Stimulated activated CD4-positive, alpha-beta T cell treated with anti-CD3 and anti-CD28 coated beads, Interleukin-12 subunit alpha, Interleukin-12 subunit beta, amount 100 ng/mL, for 48 hours (primary cell): ENCODE data around the gene RCCD1.
"Not testable (repeated sequence)": the region's sequence is repeated elsewhere in the genome, so short reads cannot be mapped to it uniquely, and the experiment has no call there.

Experiments
- DNase-seq, 3 donors: peaks; one replicate each; pipeline ENCODE4 v3.0.0-alpha.2; 2020; ENCODE audit warnings: low read depth in 2 of 3, low spot score in 1 of 3

Gene RCCD1

DNA sequence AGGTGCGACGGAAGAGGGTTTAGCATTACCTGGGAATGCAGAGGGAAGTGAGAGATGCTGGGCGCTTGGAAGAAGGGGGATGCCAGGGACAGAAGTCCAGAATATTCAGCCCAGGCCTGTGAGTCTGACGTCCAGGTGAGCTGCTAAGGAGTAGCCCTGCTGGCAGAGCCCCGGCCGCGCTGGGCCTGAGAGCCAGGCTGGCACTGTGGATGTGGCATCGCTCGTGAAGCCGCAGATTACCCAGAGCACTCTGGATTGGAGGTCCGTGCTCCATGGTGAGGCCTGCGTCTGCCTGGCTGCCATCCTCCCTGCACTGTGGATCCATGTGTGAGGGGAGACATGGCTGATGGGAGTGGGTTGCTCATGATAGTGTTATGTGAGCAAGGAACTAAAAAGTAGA lies 37.1 kb upstream of the RCCD1 start:
- DNase-seq, result no peak

DNA sequence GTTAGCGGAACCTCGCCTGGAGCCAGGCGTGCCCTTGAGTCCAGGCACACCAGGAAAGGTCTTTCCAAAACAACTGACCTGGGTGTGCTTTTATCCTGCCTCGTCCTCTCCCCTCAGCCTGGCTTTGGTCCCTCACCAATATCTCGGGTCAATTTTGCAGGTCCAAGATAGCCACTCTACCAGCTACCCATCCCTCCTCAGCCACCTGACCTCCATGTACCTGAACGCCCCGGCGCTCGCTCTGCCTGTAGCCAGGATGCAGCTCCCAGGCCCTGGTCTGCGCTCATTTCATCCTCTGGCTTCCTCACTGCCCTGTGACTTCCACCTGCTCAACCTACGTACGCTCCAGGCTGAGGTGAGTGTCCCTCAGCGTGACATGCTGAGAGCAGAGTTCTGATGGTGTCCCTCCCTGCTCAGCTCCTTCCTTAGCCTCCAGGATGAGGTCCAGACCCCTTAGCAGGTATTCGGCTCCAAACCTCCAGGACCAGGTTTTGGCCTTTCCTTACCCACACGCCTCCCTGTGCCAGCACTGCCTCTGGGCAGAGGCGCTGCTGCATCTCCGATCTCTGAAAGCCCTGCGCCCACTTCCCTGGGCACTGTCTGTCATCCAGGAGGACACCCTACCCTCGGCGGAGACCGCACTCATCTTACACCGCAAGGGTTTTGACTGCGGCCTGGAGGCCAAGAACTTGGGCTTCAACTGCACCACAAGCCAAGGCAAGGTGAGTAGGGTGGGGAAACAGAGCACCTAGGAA lies 36.5 kb upstream of the RCCD1 start:
- no peak for DNase-seq

DNA sequence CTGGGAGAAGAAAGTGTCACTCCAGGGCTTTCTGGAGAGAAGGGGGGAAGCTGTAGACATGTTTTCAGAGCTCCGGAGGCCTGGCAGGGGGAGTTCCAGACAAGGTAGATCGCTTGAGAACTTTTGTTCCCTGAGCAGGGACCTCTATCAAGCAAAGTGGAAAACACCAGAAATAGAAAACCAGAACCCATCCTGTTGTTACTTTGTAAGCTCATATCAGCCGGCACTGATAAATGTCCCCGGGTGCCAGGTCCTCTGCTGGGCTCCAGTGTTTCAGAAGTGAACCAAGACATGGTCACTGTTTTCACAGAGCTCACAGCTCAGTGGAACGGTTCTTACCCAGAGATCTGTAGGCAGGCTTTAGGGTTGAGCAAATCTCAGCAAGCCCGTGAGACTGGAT lies 35.8 kb upstream of the RCCD1 start:
- DNase-seq, result no peak

- DNase-seq, result no peak
These were observed 32.8 kb upstream of the RCCD1 start for GRCh38 chr15:90921887-90922286.

GRCh38 chr15:90922712-90923322 lies 31.9 kb upstream of the RCCD1 start:
- DNase-seq, result not testable (repeated sequence)

GRCh38 chr15:90924375-90924774 lies 30.3 kb upstream of the RCCD1 start:
- no peak for DNase-seq

GRCh38 chr15:90926766-90927165 lies 27.9 kb upstream of the RCCD1 start:
- DNase-seq, result not testable (repeated sequence)

GRCh38 chr15:90928106-90928505 lies 26.6 kb upstream of the RCCD1 start:
- DNase-seq, result not testable (repeated sequence)

GRCh38 chr15:90929246-90930019 lies 25.3 kb upstream of the RCCD1 start:
- no peak for DNase-seq

DNA sequence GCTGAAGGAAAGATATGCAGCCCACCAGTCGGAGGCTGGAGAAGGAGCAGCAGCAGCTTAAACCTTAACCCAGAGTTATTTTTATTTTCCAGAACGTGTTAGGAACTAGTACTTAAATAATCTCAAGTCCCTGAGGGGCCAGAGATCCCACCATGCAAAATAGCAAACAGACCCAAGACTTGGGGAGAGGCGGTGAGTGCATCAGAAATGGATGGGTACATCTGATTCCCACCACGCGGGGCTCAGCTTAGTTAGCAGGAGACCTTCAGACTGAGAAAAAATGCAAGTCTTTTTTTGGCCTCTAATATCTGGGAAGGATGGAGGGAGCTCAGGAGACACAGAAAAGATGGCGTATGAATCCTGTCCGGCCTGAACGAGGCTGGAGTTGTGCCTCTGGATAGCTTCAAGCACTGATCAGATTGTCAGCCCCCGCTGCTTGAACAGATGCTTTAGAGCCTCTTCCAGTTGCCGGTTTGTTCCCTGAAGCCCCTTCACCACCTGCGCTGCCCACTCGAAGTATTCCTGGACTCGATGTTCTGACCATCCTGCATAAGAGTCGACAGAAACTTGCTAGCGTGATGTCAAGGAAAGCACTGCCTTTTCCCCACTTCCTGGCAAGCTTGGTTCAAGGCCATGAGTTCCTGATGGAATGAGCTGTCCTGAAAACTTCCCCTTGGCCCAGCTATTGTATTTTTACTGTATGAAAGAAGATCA lies 23.7 kb upstream of the RCCD1 start:
- no peak for DNase-seq

DNA sequence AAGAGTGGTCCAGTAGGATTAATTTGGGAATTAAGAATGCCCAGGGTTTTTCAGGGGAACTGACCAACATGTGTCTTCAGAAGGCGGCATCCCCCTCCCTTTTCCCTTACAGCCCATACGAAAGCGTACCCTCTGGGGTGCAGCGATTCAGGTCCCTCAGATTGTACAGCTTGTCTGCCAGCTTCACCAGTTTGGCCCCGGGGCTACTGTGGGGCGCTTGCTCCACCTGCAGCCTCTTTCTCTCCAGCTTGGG lies 23.2 kb upstream of the RCCD1 start:
- DNase-seq, result no peak

DNA sequence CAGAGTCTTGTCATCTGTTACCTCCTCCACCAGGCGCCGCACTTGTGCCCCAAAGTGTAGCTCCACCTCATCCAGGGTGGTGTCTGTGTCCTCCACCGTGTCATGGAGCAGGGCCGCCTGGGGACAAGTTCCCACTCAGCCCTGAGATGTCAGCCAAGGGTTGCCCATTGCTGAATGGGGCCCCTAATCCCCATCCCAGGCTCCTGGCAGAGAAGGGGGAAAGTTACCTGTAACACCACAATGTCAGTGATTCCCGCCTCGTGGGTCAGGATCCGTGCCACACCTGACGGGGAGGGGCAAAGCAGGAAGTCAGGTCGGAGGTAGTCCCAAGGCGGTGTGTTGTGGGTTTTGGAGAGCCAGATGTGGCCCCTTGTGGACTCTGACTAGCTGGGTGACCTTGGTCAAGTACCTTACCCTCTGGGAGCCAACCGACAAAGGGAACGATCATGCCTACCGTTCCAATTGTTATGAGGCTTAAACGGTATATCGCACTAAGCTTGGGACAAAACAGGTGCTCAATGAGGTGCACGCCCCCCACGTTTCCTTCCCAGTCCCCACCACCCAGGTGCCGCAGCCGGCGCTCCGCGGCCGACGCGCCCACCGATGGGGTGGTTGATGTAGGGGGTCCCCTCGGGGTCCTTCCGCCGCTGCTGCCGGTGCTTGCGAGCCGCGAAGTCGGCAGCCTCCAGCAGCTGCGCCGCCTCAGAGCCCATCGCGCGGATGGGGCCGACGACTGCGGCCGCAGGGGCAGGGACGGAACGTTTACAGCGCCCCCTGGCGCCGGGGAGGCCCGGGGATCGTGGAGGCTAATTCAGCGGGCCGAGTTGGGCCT lies 22.6 kb upstream of the RCCD1 start, which contains the start of gene HDDC3:
HDDC3 (minus strand) TSS at position 722 of the 832 bp plus-strand sequence; CDS start at position 713, 9 bp downstream.
- peak; percentile 82 to 95 (median 90) for DNase-seq

DNA sequence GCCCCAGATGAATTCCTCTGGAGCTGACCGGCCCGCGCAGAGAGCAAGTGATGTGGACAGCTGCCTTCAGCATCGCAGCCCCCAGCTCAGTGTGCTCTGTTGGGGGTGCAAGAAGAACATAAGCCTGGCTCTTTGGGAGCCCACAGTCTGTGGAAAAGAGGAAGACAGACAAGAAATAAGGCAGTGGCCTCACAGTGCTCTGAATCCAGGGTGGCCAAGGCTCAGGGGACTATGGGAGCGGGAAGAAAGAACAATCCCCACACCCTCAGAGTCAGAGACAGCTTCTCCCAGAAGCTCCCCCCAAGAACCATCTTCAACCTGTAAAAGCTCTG lies 22.1 kb upstream of the RCCD1 start:
- no peak for DNase-seq

DNA sequence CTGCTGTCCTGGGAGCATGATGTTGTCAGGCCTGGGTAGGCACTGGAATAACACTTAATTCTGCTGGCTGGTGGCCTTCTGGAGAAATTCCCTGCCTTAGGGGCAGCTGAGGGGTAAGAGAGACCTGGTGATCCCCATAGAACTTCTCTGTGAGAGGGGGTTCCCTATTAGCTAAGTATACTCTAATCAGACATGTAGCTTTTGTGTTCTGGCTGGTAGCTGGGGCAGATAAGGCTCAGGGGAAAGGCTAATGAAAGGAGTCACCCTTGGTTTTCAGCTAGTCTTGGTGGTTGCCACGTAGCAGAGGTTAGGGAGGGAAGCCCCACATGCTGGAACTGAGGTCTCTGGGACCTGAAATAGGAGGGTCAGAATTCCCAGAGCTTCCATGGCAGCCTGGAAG lies 21.4 kb upstream of the RCCD1 start:
- DNase-seq, result no peak

GRCh38 chr15:90934256-90934948 lies 20.3 kb upstream of the RCCD1 start:
- peak; percentile 81 to 85 (median 83) for DNase-seq

GRCh38 chr15:90934949-90935751 lies 19.5 kb upstream of the RCCD1 start, which contains the start of gene UNC45A:
UNC45A (plus strand) TSS chr15:90935285; CDS start chr15:90935325, 40 bp downstream.
- DNase-seq, result peak; percentile 86 to 97 (median 93)

DNA sequence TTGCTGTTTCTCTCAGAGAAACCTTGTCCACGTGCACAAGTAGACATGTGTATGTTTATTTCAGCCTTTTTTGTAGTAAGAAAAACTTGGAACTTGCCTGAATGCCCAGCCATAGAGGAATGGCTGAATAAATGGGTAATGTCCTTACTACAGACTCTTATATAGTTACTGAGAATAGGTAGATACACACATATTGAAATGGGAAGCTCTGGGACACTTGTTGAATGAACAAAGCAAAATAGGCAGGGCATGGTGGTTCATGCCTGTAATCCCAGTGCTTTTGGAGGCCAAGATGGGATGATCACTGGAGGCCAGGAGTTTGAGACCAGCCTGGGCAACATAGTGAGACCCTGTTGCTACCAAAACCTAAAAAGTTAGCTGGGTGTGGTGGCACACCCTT lies 17.9 kb upstream of the RCCD1 start:
- DNase-seq, result no peak

DNA sequence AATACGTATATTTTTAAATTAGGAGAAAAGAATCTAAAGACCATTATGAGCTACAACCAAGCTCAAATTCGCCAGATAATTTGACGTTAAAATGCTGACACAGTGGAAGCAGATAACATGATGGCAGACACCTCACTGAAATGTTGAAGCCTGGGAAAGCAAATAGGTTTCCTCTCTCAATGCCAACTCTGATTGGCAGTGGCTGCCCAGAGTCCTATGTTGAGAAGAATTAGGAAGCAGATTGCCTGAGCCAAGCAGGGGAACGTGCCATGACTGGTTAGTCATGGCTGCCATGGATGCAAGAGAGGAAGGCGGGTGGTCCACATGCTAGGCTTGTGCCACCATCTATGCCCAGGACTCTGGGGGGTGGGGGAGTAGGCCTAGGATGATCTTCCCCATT lies 16.4 kb upstream of the RCCD1 start:
- no peak for DNase-seq

GRCh38 chr15:90939756-90940155 lies 14.9 kb upstream of the RCCD1 start:
- DNase-seq, result no peak
